GM18517 (cell line): ENCODE measurements around the gene AKR1E2.

Source experiments
- ATAC-seq: cut with Tn5 transposase; IDR thresholded peaks from one replicate; pipeline ENCODE4 v1.9.1; 2021; ENCODE audit warnings: mild to moderate bottlenecking, moderate library complexity; ENCODE audit not compliant: unreplicated experiment

Gene AKR1E2

GRCh38 chr10:4825868-4826791 is at the start of gene AKR1E2:
TSS of gene AKR1E2 (plus strand) at chr10:4826207. CDS start at chr10:4826325, 118 bp downstream.
- no peak for ATAC-seq

- ATAC-seq: peak; percentile 55
Observed at GRCh38 chr10:4776234-4776638, 49.8 kb upstream of the AKR1E2 start.

GRCh38 chr10:4778761-4779160 is 47.2 kb upstream of the AKR1E2 start:
- no peak for ATAC-seq

GRCh38 chr10:4780091-4780490 is 45.9 kb upstream of the AKR1E2 start:
- no peak for ATAC-seq

GRCh38 chr10:4780782-4781181 is 45.2 kb upstream of the AKR1E2 start:
- ATAC-seq: no peak

- ATAC-seq: no peak
Observed at GRCh38 chr10:4781955-4782354, 44.1 kb upstream of the AKR1E2 start.

- ATAC-seq: no peak
Observed at GRCh38 chr10:4784667-4785333, 41.2 kb upstream of the AKR1E2 start.

- ATAC-seq: no peak
Observed at GRCh38 chr10:4786043-4786839, 39.8 kb upstream of the AKR1E2 start.

GRCh38 chr10:4790045-4790444 is 36.0 kb upstream of the AKR1E2 start:
- ATAC-seq: no peak

- no peak for ATAC-seq
Observed at GRCh38 chr10:4790922-4791321, 35.1 kb upstream of the AKR1E2 start.

GRCh38 chr10:4792381-4792780 is 33.6 kb upstream of the AKR1E2 start:
- no peak for ATAC-seq

GRCh38 chr10:4801405-4801804 is 24.6 kb upstream of the AKR1E2 start:
- ATAC-seq: no peak

- no peak for ATAC-seq
Observed at GRCh38 chr10:4802711-4803487, 23.1 kb upstream of the AKR1E2 start.

GRCh38 chr10:4803822-4804221 is 22.2 kb upstream of the AKR1E2 start:
- no peak for ATAC-seq

- ATAC-seq: no peak
Observed at GRCh38 chr10:4804465-4804864, 21.5 kb upstream of the AKR1E2 start.

GRCh38 chr10:4806534-4806933 is 19.5 kb upstream of the AKR1E2 start:
- ATAC-seq: no peak

GRCh38 chr10:4807761-4808507 is 18.1 kb upstream of the AKR1E2 start:
- peak; percentile 70 for ATAC-seq

- no peak for ATAC-seq
Observed at GRCh38 chr10:4809156-4809555, 16.9 kb upstream of the AKR1E2 start.

- no peak for ATAC-seq
Observed at GRCh38 chr10:4810092-4810491, 15.9 kb upstream of the AKR1E2 start.

- no peak for ATAC-seq
Observed at GRCh38 chr10:4812046-4812445, 14.0 kb upstream of the AKR1E2 start.
